AML-193 (cell line): ENCODE results near the gene HARS1.
"Not testable (repeated sequence)": the region's sequence is repeated elsewhere in the genome, so short reads cannot be mapped to it uniquely, and the experiment has no call there.

Source experiments
- DNase-seq, 2 experiments: peaks; one replicate each; lab custom pipeline; 2025; lab: John Stamatoyannopoulos, UW

HARS1 gene

GRCh38 chr5:140690941-140691924 is at the start of gene HARS1, which contains the start of gene HARS2:
Gene HARS1, minus strand, starts transcription at chr5:140691370. Its CDS starts 66 bp downstream, at chr5:140691304.
Gene HARS2, plus strand, starts transcription at chr5:140691455. Its CDS starts 194 bp downstream, at chr5:140691649.
- peak; percentile 87 to 92 for DNase-seq

GRCh38 chr5:140737486-140737885 is 46.3 kb upstream of the HARS1 start:
- DNase-seq = no peak

- DNase-seq = no peak
Measured at GRCh38 chr5:140734354-140734753, 43.2 kb upstream of the HARS1 start.

GRCh38 chr5:140733098-140733497 is 41.9 kb upstream of the HARS1 start:
- DNase-seq = no peak

GRCh38 chr5:140725799-140726471 is 34.8 kb upstream of the HARS1 start:
- DNase-seq = no peak

- not testable (repeated sequence) for DNase-seq
Measured at GRCh38 chr5:140721395-140721794, 30.2 kb upstream of the HARS1 start.

GRCh38 chr5:140720738-140721137 is 29.6 kb upstream of the HARS1 start:
- DNase-seq = not testable (repeated sequence)

- DNase-seq = no peak
Measured at GRCh38 chr5:140718266-140718592, 27.1 kb upstream of the HARS1 start.

GRCh38 chr5:140716238-140716637 is 25.1 kb upstream of the HARS1 start:
- not testable (repeated sequence) for DNase-seq

- no peak for DNase-seq
Measured at GRCh38 chr5:140713562-140714094, 22.5 kb upstream of the HARS1 start.

GRCh38 chr5:140711794-140712193 is 20.6 kb upstream of the HARS1 start:
- DNase-seq = no peak

GRCh38 chr5:140710899-140711552 is 19.9 kb upstream of the HARS1 start:
- DNase-seq = peak; percentile 76 to 78

- not testable (repeated sequence) for DNase-seq
Measured at GRCh38 chr5:140708787-140709186, 17.6 kb upstream of the HARS1 start.

GRCh38 chr5:140707812-140708211 is 16.6 kb upstream of the HARS1 start:
- no peak for DNase-seq

- peak; percentile 95 to 97 for DNase-seq
Measured at GRCh38 chr5:140700177-140701144, 9.3 kb upstream of the HARS1 start, which contains the start of gene ZMAT2. Gene ZMAT2, plus strand, starts transcription at chr5:140700447. Its CDS starts 14 bp downstream, at chr5:140700461.

GRCh38 chr5:140696891-140697492 is 5.8 kb upstream of the HARS1 start:
- DNase-seq = no peak

GRCh38 chr5:140694276-140694675 is 3.1 kb upstream of the HARS1 start:
- DNase-seq = no peak

GRCh38 chr5:140690376-140690932 is 716 bp downstream of the HARS1 start:
- DNase-seq = no peak

- no peak for DNase-seq
Measured at GRCh38 chr5:140678993-140679392, 12.2 kb downstream of the HARS1 start.

- no peak for DNase-seq
Measured at GRCh38 chr5:140677947-140678346, 13.2 kb downstream of the HARS1 start.
